ENCODE results near the gene ECHS1.

ECHS1 gene

GRCh38 chr10:133342942-133343341 is 30.2 kb downstream of the ECHS1 start:
- Histone ChIP-seq H3K9me3 (ENCODE audit: control insufficient read depth, low read length) (no peaks in the 10 kb centered on the region), H3K27ac (ENCODE audit: insufficient read depth, low read length, poor library complexity, severe bottlenecking) (no peak overlapping the region), H3K4me1 (ENCODE audit: control insufficient read depth, insufficient read depth, low read length, poor library complexity, severe bottlenecking) (no peaks in the 10 kb centered on the region), H3K27me3 (replicated peaks; ENCODE audit: control insufficient read depth, insufficient read depth, low read length, poor library complexity, severe bottlenecking) (peaks cover 30% of the 10 kb centered on the region), H3K36me3 (ENCODE audit: control insufficient read depth, insufficient read depth, low read length) (no peaks in the 10 kb centered on the region), H3K4me3 (ENCODE audit: insufficient read depth, low read depth, low read length, poor library complexity, severe bottlenecking) (no peak overlapping the region)
- no peak for DNase-seq

GRCh38 chr10:133341983-133342382 is 31.2 kb downstream of the ECHS1 start:
- H3K4me3 ChIP-seq (ENCODE audit: insufficient read depth, low read depth, low read length, poor library complexity, severe bottlenecking) = no peak overlapping the region
- H3K27ac ChIP-seq (ENCODE audit: insufficient read depth, low read length, poor library complexity, severe bottlenecking) = no peak overlapping the region
- no peak for DNase-seq
- H3K4me1 ChIP-seq (ENCODE audit: control insufficient read depth, insufficient read depth, low read length, poor library complexity, severe bottlenecking) = peaks cover 8% of the 10 kb centered on the region
- peaks cover 21% of the 10 kb centered on the region for H3K27me3 ChIP-seq (replicated peaks; ENCODE audit: control insufficient read depth, insufficient read depth, low read length, poor library complexity, severe bottlenecking)
- no peaks in the 10 kb centered on the region for H3K9me3 ChIP-seq (ENCODE audit: control insufficient read depth, low read length)
- no peaks in the 10 kb centered on the region for H3K36me3 ChIP-seq (ENCODE audit: control insufficient read depth, insufficient read depth, low read length)

- H3K27ac ChIP-seq (ENCODE audit: insufficient read depth, low read length, poor library complexity, severe bottlenecking) = no peak overlapping the region
- H3K27me3 ChIP-seq (replicated peaks; ENCODE audit: control insufficient read depth, insufficient read depth, low read length, poor library complexity, severe bottlenecking) = peaks cover 13% of the 10 kb centered on the region
- no peak overlapping the region for H3K4me3 ChIP-seq (ENCODE audit: insufficient read depth, low read depth, low read length, poor library complexity, severe bottlenecking)
- H3K36me3 ChIP-seq (ENCODE audit: control insufficient read depth, insufficient read depth, low read length) = no peaks in the 10 kb centered on the region
- DNase-seq = no peak
- no peaks in the 10 kb centered on the region for H3K9me3 ChIP-seq (ENCODE audit: control insufficient read depth, low read length)
- H3K4me1 ChIP-seq (ENCODE audit: control insufficient read depth, insufficient read depth, low read length, poor library complexity, severe bottlenecking) = peaks cover 28% of the 10 kb centered on the region
These were observed 33.3 kb downstream of the ECHS1 start for GRCh38 chr10:133339708-133340380.

- H3K27ac ChIP-seq (ENCODE audit: insufficient read depth, low read length, poor library complexity, severe bottlenecking) = no peak overlapping the region
- peaks cover 2% of the 10 kb centered on the region for H3K27me3 ChIP-seq (replicated peaks; ENCODE audit: control insufficient read depth, insufficient read depth, low read length, poor library complexity, severe bottlenecking)
- no peaks in the 10 kb centered on the region for H3K36me3 ChIP-seq (ENCODE audit: control insufficient read depth, insufficient read depth, low read length)
- peaks cover 28% of the 10 kb centered on the region for H3K4me1 ChIP-seq (ENCODE audit: control insufficient read depth, insufficient read depth, low read length, poor library complexity, severe bottlenecking)
- no peak overlapping the region for H3K4me3 ChIP-seq (ENCODE audit: insufficient read depth, low read depth, low read length, poor library complexity, severe bottlenecking)
- H3K9me3 ChIP-seq (ENCODE audit: control insufficient read depth, low read length) = no peaks in the 10 kb centered on the region
- no peak for DNase-seq
These were observed 34.8 kb downstream of the ECHS1 start for GRCh38 chr10:133338080-133339071.

GRCh38 chr10:133337370-133337725 is 35.8 kb downstream of the ECHS1 start:
- peak overlapping the region; percentile 24 for H3K4me3 ChIP-seq (ENCODE audit: insufficient read depth, low read depth, low read length, poor library complexity, severe bottlenecking)
- no peaks in the 10 kb centered on the region for H3K9me3 ChIP-seq (ENCODE audit: control insufficient read depth, low read length)
- H3K27me3 ChIP-seq (replicated peaks; ENCODE audit: control insufficient read depth, insufficient read depth, low read length, poor library complexity, severe bottlenecking) = no peaks in the 10 kb centered on the region

GRCh38 chr10:133336577-133337369 is 36.4 kb downstream of the ECHS1 start, which contains the start of gene CALY:
CALY (minus strand) TSS chr10:133336896; CDS start chr10:133328989, 7,907 bp downstream.
- H3K9me3 ChIP-seq (ENCODE audit: control insufficient read depth, low read length) = no peaks in the 10 kb centered on the region
- peak within 1 kb of the TSS; percentile 57 for H3K4me3 ChIP-seq (ENCODE audit: insufficient read depth, low read depth, low read length, poor library complexity, severe bottlenecking)
- no peaks in the 10 kb centered on the region for H3K27me3 ChIP-seq (replicated peaks; ENCODE audit: control insufficient read depth, insufficient read depth, low read length, poor library complexity, severe bottlenecking)
- no peaks in the 10 kb centered on the region for H3K36me3 ChIP-seq (ENCODE audit: control insufficient read depth, insufficient read depth, low read length)
- peaks cover 28% of the 10 kb centered on the region for H3K4me1 ChIP-seq (ENCODE audit: control insufficient read depth, insufficient read depth, low read length, poor library complexity, severe bottlenecking)
- DNase-seq = peak; percentile 85 to 94 (median 87)
- H3K27ac ChIP-seq (ENCODE audit: insufficient read depth, low read length, poor library complexity, severe bottlenecking) = peak within 1 kb of the TSS; percentile 71

More at GRCh38 chr10:133337370-133337725, 35.8 kb downstream of the ECHS1 start:
- Histone ChIP-seq H3K27ac (ENCODE audit: insufficient read depth, low read length, poor library complexity, severe bottlenecking) (no peak overlapping the region), H3K4me1 (ENCODE audit: control insufficient read depth, insufficient read depth, low read length, poor library complexity, severe bottlenecking) (peaks cover 28% of the 10 kb centered on the region), H3K36me3 (ENCODE audit: control insufficient read depth, insufficient read depth, low read length) (no peaks in the 10 kb centered on the region)
- no peak for DNase-seq

GRCh38 chr10:133336118-133336576 is 37.0 kb downstream of the ECHS1 start:
- Histone ChIP-seq H3K4me3 (ENCODE audit: insufficient read depth, low read depth, low read length, poor library complexity, severe bottlenecking) (peak overlapping the region; percentile 57), H3K4me1 (ENCODE audit: control insufficient read depth, insufficient read depth, low read length, poor library complexity, severe bottlenecking) (peaks cover 28% of the 10 kb centered on the region), H3K36me3 (ENCODE audit: control insufficient read depth, insufficient read depth, low read length) (no peaks in the 10 kb centered on the region), H3K27me3 (replicated peaks; ENCODE audit: control insufficient read depth, insufficient read depth, low read length, poor library complexity, severe bottlenecking) (no peaks in the 10 kb centered on the region), H3K9me3 (ENCODE audit: control insufficient read depth, low read length) (no peaks in the 10 kb centered on the region), H3K27ac (ENCODE audit: insufficient read depth, low read length, poor library complexity, severe bottlenecking) (peak overlapping the region; percentile 71)
- DNase-seq = no peak

GRCh38 chr10:133335246-133336117 is 37.7 kb downstream of the ECHS1 start:
- Histone ChIP-seq H3K9me3 (ENCODE audit: control insufficient read depth, low read length) (no peaks in the 10 kb centered on the region), H3K4me3 (ENCODE audit: insufficient read depth, low read depth, low read length, poor library complexity, severe bottlenecking) (peak overlapping the region; percentile 57), H3K36me3 (ENCODE audit: control insufficient read depth, insufficient read depth, low read length) (no peaks in the 10 kb centered on the region), H3K27me3 (replicated peaks; ENCODE audit: control insufficient read depth, insufficient read depth, low read length, poor library complexity, severe bottlenecking) (no peaks in the 10 kb centered on the region), H3K27ac (ENCODE audit: insufficient read depth, low read length, poor library complexity, severe bottlenecking) (peak overlapping the region; percentile 71), H3K4me1 (ENCODE audit: control insufficient read depth, insufficient read depth, low read length, poor library complexity, severe bottlenecking) (peaks cover 28% of the 10 kb centered on the region)
- peak; percentile 79 to 87 (median 82) for DNase-seq
